HCT116 (cell line): ENCODE measurements around the gene TMEM26.

ENCODE experiments used
- EZH2phosphoT487 ChIP-seq: fragments of 200-600 bp; IDR thresholded peaks from 2 replicates; pipeline ENCODE4 v1.6.1; 2018; ENCODE audit warnings: antibody characterized with exemption, borderline replicate concordance
- POLR2AphosphoS5 ChIP-seq: IDR thresholded peaks from 2 replicates; pipeline ENCODE4 v1.6.1; 2011; ENCODE audit warnings: mild to moderate bottlenecking, low read depth, low read length, moderate library complexity

DNA sequence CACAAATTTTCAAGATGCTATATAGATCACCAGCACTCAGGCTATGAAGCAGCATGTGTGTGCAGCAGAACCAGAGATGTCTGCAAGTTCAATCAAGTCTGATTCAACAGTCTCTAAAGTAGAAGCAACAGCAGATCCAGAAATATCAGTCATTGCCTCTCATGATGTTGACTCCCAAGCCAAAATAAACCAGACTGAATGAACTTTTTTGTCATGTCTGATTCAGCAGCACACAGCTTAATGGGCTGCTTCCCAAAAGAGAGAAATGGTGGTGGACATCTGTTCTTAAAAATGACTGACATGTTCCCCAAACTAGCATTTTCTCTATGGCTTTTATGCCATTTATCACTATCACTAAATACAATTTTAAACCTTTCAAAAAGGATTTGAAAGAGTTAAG lies 53.8 kb downstream of the TMEM26 start:
- TF ChIP-seq EZH2phosphoT487, result no peak
- TF ChIP-seq POLR2AphosphoS5, result no peak
